ENCODE measurements around the gene RNF13. TPM values are rescaled to one million over a fixed set of nuclear protein-coding genes. Genes with fewer than 3 reads are reported as not detected.

The RNF13 gene
- total RNA-seq, 1 donor from 2014 or later = 66.0 TPM

- no peak overlapping the region for H3K4me3 ChIP-seq
- TF ChIP-seq POLR2AphosphoS5 (IDR thresholded peaks at IDR 0.05; ENCODE audit: insufficient read depth in 1 of 2, low read depth in 1 of 2) = no peak
- no peak for TF ChIP-seq POLR2A (IDR thresholded peaks at IDR 0.05)
- TF ChIP-seq, protein P1, sequence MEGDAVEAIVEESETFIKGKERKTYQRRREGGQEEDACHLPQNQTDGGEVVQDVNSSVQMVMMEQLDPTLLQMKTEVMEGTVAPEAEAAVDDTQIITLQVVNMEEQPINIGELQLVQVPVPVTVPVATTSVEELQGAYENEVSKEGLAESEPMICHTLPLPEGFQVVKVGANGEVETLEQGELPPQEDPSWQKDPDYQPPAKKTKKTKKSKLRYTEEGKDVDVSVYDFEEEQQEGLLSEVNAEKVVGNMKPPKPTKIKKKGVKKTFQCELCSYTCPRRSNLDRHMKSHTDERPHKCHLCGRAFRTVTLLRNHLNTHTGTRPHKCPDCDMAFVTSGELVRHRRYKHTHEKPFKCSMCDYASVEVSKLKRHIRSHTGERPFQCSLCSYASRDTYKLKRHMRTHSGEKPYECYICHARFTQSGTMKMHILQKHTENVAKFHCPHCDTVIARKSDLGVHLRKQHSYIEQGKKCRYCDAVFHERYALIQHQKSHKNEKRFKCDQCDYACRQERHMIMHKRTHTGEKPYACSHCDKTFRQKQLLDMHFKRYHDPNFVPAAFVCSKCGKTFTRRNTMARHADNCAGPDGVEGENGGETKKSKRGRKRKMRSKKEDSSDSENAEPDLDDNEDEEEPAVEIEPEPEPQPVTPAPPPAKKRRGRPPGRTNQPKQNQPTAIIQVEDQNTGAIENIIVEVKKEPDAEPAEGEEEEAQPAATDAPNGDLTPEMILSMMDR (IDR thresholded peaks at IDR 0.05) = no peak
- intact Hi-C loops (cut with DNase I) = no loop called here
- H3K27me3 ChIP-seq = no peaks in the 10 kb centered on the region
- H3K27ac ChIP-seq = no peak overlapping the region
- H3K4me1 ChIP-seq = no peaks in the 10 kb centered on the region
- H3K9me3 ChIP-seq = no peaks in the 10 kb centered on the region
- no peak for DNase-seq (ENCODE audit: extremely low spot score in 2 of 2)
- H3K36me3 ChIP-seq = no peaks in the 10 kb centered on the region
Measured at GRCh38 chr3:150005243-150006112, 192.5 kb downstream of the RNF13 start.

DNA sequence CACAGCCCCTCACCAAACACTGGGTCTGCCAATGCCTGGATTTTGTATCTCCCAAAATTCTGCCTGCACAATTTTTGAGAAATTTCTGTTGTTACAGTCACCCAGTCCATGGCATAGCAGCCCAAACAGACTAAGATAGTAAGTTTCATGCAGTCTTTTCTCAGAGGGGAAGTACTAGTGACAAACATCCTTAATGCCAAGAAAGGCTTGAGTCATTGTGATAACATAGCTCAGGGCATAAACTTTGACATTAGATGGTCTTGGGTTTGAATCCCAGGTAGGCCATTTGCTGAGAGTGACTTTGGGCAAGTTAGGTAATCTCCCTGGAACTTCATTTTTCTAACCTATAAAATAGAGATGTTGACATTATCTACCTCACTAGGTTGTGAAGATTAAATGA is 193.8 kb downstream of the RNF13 start:
- H3K27ac ChIP-seq = no peak overlapping the region

More for the DNA sequence above, 193.8 kb downstream of the RNF13 start:
- no peak overlapping the region for H3K4me3 ChIP-seq
- no peaks in the 10 kb centered on the region for H3K27me3 ChIP-seq
- no peaks in the 10 kb centered on the region for H3K36me3 ChIP-seq
- intact Hi-C loops (cut with DNase I) = no loop called here
- TF ChIP-seq, protein P1 (IDR thresholded peaks at IDR 0.05) = no peak
- TF ChIP-seq POLR2AphosphoS5 (IDR thresholded peaks at IDR 0.05; ENCODE audit: insufficient read depth in 1 of 2, low read depth in 1 of 2) (no peak), POLR2A (IDR thresholded peaks at IDR 0.05) (no peak)
- no peaks in the 10 kb centered on the region for H3K4me1 ChIP-seq
- no peaks in the 10 kb centered on the region for H3K9me3 ChIP-seq
- no peak for DNase-seq (ENCODE audit: extremely low spot score in 2 of 2)

Small RNA genes lying within 50 kb of the gene (small RNA-seq; reads per million reads assigned to genes)
- gene RNU6-507P (not detected), gene RNU6-720P (not detected)

Other genes with a start within 250 kb of the RNF13 start
- gene WWTR1, start 155.2 kb upstream of the RNF13 start, total RNA-seq = 181 TPM
- gene COMMD2, start 60.7 kb upstream of the RNF13 start, total RNA-seq = 18.9 TPM
- not detected for gene ANKUB1, start 20.7 kb upstream of the RNF13 start, total RNA-seq
- gene PFN2, start 157.7 kb downstream of the RNF13 start, total RNA-seq = 49.4 TPM

Measured in vagina (tissue), 2 donors.